Stimulated activated CD4-positive, alpha-beta T cell treated with anti-CD3 and anti-CD28 coated beads, Interleukin-4, amount 100 ng/mL, for 1 hour (primary cell): ENCODE measurements around the gene ALKBH3.

Experiments used
- DNase-seq: peaks from one replicate; pipeline ENCODE4 v3.0.0-alpha.2; 2020

ALKBH3 gene

GRCh38 chr11:43923406-43924111 is 42.9 kb downstream of the ALKBH3 start:
- DNase-seq = no peak

GRCh38 chr11:43924112-43924855 is 43.7 kb downstream of the ALKBH3 start:
- DNase-seq = no peak

- no peak for DNase-seq
Observed at GRCh38 chr11:43925063-43925931, 44.7 kb downstream of the ALKBH3 start.

- DNase-seq = no peak
Observed at GRCh38 chr11:43925932-43926505, 45.4 kb downstream of the ALKBH3 start.

GRCh38 chr11:43927070-43927469 is 46.4 kb downstream of the ALKBH3 start:
- DNase-seq = no peak

GRCh38 chr11:43927925-43928707 is 47.5 kb downstream of the ALKBH3 start:
- no peak for DNase-seq

GRCh38 chr11:43928721-43929120 is 48.1 kb downstream of the ALKBH3 start:
- no peak for DNase-seq

GRCh38 chr11:43930868-43931716 is 50.5 kb downstream of the ALKBH3 start:
- no peak for DNase-seq

- DNase-seq = no peak
Observed at GRCh38 chr11:43931717-43932039, 51.0 kb downstream of the ALKBH3 start.

- no peak for DNase-seq
Observed at GRCh38 chr11:43933226-43933607, 52.6 kb downstream of the ALKBH3 start.

GRCh38 chr11:43933608-43934551 is 53.2 kb downstream of the ALKBH3 start:
- DNase-seq = no peak

- no peak for DNase-seq
Observed at GRCh38 chr11:43934601-43935423, 54.2 kb downstream of the ALKBH3 start.

- DNase-seq = no peak
Observed at GRCh38 chr11:43935424-43935979, 54.9 kb downstream of the ALKBH3 start.

- no peak for DNase-seq
Observed at GRCh38 chr11:43936076-43936475, 55.4 kb downstream of the ALKBH3 start.

GRCh38 chr11:43937434-43938411 is 57.1 kb downstream of the ALKBH3 start:
- no peak for DNase-seq

- no peak for DNase-seq
Observed at GRCh38 chr11:43941257-43941994, 60.8 kb downstream of the ALKBH3 start.
